NB4 (cell line): Measurements from ENCODE around the gene ARL4C.

Experiments
- DNase-seq: peaks from one replicate; pipeline ENCODE4 v3.0.0; 2010; ENCODE audit warnings: low read depth
- H3K4me3 ChIP-seq: one replicate; pipeline ENCODE4 v1.5.1; 2011; ENCODE audit warnings: mild to moderate bottlenecking, low read depth, low read length, moderate library complexity
- MYC ChIP-seq: IDR thresholded peaks from 2 replicates; pipeline ENCODE4 v1.6.1; 2011; ENCODE audit warnings: low read depth, low read length
- POLR2A ChIP-seq: IDR thresholded peaks from 2 replicates; pipeline ENCODE4 v1.6.1; 2011; ENCODE audit warnings: mild to moderate bottlenecking; ENCODE audit not compliant: insufficient read length; ENCODE audit errors: extremely low read depth
- TF ChIP-seq, protein P1 (sequence below): IDR thresholded peaks from 2 replicates; pipeline ENCODE4 v1.6.1; 2011; ENCODE audit warnings: low read depth, low read length
- TF ChIP-seq, protein P2 (sequence below): IDR thresholded peaks from one replicate; pipeline ENCODE4 v1.5.1; 2012; ENCODE audit warnings: low read depth, low read length

ARL4C gene

DNA sequence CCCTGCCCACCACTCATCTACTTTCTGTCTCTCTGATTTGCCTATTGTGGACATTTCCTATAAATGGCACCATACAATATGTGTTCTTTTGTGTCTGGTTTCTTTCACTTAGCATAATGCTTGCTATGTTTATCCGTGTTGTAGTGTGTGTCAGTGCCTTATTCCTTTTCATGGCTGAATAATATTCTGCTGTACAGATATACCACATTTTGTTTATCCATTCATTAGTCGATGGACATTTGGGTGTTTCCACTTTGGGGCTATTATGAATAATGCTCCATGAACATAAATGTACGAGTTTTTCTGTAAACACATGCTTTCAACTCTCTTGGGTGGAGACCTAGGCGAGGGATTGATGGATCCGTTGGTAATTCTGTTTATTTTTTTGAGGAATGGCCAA lies 15.6 kb downstream of the ARL4C start:
- TF ChIP-seq MYC (no peak), POLR2A (no peak)
- TF ChIP-seq, protein P1, sequence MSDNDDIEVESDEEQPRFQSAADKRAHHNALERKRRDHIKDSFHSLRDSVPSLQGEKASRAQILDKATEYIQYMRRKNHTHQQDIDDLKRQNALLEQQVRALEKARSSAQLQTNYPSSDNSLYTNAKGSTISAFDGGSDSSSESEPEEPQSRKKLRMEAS: no peak
- TF ChIP-seq, protein P2, sequence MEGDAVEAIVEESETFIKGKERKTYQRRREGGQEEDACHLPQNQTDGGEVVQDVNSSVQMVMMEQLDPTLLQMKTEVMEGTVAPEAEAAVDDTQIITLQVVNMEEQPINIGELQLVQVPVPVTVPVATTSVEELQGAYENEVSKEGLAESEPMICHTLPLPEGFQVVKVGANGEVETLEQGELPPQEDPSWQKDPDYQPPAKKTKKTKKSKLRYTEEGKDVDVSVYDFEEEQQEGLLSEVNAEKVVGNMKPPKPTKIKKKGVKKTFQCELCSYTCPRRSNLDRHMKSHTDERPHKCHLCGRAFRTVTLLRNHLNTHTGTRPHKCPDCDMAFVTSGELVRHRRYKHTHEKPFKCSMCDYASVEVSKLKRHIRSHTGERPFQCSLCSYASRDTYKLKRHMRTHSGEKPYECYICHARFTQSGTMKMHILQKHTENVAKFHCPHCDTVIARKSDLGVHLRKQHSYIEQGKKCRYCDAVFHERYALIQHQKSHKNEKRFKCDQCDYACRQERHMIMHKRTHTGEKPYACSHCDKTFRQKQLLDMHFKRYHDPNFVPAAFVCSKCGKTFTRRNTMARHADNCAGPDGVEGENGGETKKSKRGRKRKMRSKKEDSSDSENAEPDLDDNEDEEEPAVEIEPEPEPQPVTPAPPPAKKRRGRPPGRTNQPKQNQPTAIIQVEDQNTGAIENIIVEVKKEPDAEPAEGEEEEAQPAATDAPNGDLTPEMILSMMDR: no peak
- no peak overlapping the region for H3K4me3 ChIP-seq
- no peak for DNase-seq

DNA sequence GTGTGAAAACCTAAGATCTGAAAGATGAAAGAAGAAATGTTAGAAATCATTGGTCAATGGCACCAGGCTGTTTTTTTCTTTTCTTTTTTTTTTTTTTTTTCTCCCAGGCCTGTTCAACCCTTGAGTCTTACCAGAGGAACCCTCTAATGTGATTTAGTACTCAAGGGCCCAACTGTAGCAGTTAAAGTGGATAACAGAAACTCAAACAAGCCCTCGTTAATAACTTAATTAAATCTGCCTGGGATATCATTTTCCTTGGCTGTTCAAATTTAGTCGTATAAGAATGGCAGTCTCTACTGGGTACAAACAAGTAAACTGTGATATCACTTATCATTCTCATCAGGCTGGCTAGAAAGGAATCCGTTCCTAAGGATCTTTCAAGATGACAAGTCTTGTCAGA lies 16.5 kb downstream of the ARL4C start:
- DNase-seq: no peak
- TF ChIP-seq, protein P2: no peak
- TF ChIP-seq MYC (no peak), POLR2A (no peak)
- TF ChIP-seq, protein P1: no peak
- no peak overlapping the region for H3K4me3 ChIP-seq

DNA sequence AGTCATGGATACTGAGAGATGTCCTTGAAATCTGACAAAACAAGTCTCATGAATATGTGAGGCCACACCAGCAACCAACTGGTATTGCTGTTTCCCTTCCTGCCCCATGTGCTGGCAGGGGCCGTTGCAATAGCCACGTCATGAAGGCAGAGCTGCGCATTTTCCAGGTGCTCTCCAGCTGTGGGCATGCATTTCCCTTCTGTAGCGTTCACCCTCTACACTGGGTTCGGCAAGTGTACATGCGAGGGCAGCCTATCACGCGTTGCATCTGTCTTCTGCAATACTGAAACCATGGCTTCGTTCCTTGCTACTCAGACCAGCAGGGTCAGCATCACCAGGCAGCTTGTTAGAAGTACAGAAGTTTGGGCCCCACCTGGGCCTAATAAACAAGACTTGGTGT lies 17.4 kb downstream of the ARL4C start:
- no peak overlapping the region for H3K4me3 ChIP-seq
- no peak for DNase-seq
- no peak for TF ChIP-seq POLR2A
- TF ChIP-seq, protein P2: no peak
- no peak for TF ChIP-seq MYC
- TF ChIP-seq, protein P1: no peak

DNA sequence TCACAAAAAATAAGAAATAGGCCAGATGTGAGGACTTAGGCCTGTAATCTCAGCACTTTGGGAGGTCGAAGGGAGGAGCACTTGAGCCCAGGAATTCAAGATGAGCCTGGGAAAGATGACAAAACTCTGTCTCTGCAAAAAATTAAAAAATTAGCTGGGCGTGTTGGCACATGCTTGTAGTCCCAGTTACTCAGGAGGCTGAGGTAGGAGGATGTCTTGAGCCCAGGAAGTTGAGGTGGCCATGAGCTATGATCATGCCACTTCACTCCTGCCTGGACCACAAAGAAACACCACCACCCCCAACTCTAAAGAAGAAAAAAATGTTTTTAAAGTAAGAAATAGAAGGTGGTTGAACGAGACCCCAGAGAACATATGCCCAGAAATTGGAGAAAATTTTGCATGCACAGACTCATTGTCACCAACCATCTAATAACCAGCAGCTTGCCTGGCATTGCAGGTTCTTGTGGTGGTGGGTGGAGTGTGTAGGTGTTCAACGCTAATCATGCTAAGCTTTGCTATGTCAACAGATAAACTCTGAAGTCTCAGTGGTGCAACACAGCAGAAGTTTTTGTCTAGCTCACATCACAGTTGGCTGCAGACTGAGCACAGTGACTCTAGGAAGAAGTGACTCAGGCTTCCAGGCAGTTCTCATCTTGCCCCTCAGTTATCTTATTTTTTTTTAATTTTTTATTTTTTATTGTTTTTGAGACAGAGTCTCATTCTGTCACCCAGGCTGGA lies 18.6 kb downstream of the ARL4C start:
- DNase-seq: no peak
- H3K4me3 ChIP-seq: no peak overlapping the region

DNA sequence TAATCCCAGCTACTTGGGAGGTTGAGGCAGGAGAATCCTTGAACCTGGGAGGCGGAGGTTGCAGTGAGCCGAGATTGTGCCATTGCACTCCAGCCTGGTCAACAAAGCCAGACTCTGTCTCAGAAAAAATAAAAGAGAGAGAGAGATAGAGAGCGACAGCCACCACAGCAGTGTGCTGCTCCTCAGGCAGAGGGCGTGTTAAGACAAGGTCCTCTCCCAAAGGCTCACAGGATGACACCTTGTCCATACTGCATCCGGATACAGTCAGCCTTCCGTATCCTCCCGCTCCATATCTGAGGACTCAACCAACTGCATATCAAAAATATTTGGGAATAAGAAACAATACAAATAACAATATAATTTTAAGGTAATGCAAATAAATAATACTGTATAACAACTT lies 20.1 kb downstream of the ARL4C start:
- TF ChIP-seq, protein P1: no peak
- TF ChIP-seq POLR2A: no peak
- TF ChIP-seq, protein P2: no peak
- TF ChIP-seq MYC: no peak
- H3K4me3 ChIP-seq: no peak overlapping the region
- no peak for DNase-seq

More for the DNA sequence above, 18.6 kb downstream of the ARL4C start:
- TF ChIP-seq POLR2A: no peak

DNA sequence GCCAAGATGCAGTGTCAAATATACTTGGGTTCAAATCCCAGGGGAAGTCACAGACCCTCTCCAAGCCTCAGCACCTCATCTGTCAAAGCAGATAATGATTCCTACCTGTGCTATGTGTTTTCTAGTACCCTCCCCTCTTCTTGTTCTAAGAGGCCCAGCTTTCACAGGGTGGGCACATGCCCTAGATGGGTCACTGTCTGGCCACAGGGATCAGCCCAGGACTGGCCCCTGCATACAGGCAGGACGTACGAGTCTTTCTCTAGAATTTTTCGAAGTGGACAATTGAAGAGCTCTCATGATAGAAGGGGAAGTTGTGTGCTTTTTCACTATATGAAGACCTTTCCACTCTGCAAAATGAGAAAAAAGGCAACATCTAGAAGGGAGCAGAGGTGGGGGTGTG lies 22.2 kb downstream of the ARL4C start:
- TF ChIP-seq, protein P2: no peak
- TF ChIP-seq MYC: no peak
- TF ChIP-seq POLR2A: no peak
- TF ChIP-seq, protein P1: no peak
- DNase-seq: no peak
- H3K4me3 ChIP-seq: no peak overlapping the region
